Breast epithelium (tissue), 4 donors: ENCODE measurements around the gene P2RY2. TPM values are rescaled to one million over a fixed set of nuclear protein-coding genes. Genes with fewer than 3 reads are reported as not detected.
A peak's percentile ranks its signal among the peaks of the same experiment; 100 is the strongest.

Experiments
- DNase-seq, 2 donors: peaks; one replicate each; pipeline ENCODE4 v3.0.0-alpha.2; 2019; ENCODE audit warnings: low spot score in 2 of 2
- H3K27ac ChIP-seq, 2 donors: fragments of 200-600 bp; sonication (generic) in 1 of 2; one replicate each; pipeline ENCODE4 v1.5.1; 2016 to 2019; ENCODE audit warnings: mild to moderate bottlenecking in 1 of 2
- H3K27me3 ChIP-seq, 2 donors: fragments of 200-600 bp; sonication (generic) in 1 of 2; one replicate each; pipeline versions ENCODE4 v1.5.1 to v1.6.0; 2017 to 2019; ENCODE audit warnings: control low read depth in 1 of 2, mild to moderate bottlenecking in 1 of 2
- H3K36me3 ChIP-seq: fragments of 200-600 bp; one replicate; pipeline ENCODE4 v1.5.1; 2019
- H3K4me1 ChIP-seq, 2 donors: fragments of 200-600 bp; sonication (generic); one replicate each; pipeline ENCODE4 v1.5.1; 2016 to 2019; ENCODE audit warnings: control low read depth in 1 of 2
- H3K4me3 ChIP-seq, 3 donors: fragments of 200-600 bp; sonication (generic); 1 replicate in 2 of 3; 2 replicates in 1 of 3; pipeline ENCODE4 v1.5.1; 2016 to 2019; ENCODE audit warnings: mild to moderate bottlenecking in 3 of 3, moderate library complexity in 2 of 3
- H3K9me3 ChIP-seq, 2 donors: fragments of 200-600 bp; sonication (generic) in 1 of 2; one replicate each; pipeline ENCODE4 v1.5.1; 2016 to 2019; ENCODE audit warnings: control low read depth in 1 of 2
- POLR2A ChIP-seq: fragments of 450-650 bp; IDR thresholded peaks from one replicate; pipeline ENCODE4 v1.6.1; 2016; ENCODE audit warnings: antibody characterized with exemption, mild to moderate bottlenecking, moderate library complexity
- POLR2AphosphoS5 ChIP-seq, 3 donors: sonication (generic); formaldehyde crosslinking; IDR thresholded peaks; one replicate each; pipeline ENCODE4 v1.6.1; 2017; ENCODE audit warnings: antibody characterized with exemption in 3 of 3
- intact Hi-C: fragments of 100-400 bp; cut with DNase I; formaldehyde crosslinking; loops from one replicate; pipeline ENCODE4 v1.15.1; 2023; ENCODE audit warnings: low total_unique reads
- total RNA-seq, 3 donors: library from RNA; depleted of rRNA; stranded (reverse); fragments of >200 nt; gene quantifications; one replicate each; pipeline ENCODE4 v1.1.0, GENCODE V29; 2016
- TF ChIP-seq, protein P1 (sequence below), 3 donors: fragments of 450-650 bp; IDR thresholded peaks; one replicate each; pipeline ENCODE4 v1.5.1; 2016 to 2017; ENCODE audit warnings: antibody characterized with exemption in 3 of 3, mild to moderate bottlenecking in 3 of 3, moderate library complexity in 3 of 3

Gene P2RY2
- total RNA-seq, 3 donors from 2014 or later: 0.32 to 7.6 (median 5.2) TPM

DNA sequence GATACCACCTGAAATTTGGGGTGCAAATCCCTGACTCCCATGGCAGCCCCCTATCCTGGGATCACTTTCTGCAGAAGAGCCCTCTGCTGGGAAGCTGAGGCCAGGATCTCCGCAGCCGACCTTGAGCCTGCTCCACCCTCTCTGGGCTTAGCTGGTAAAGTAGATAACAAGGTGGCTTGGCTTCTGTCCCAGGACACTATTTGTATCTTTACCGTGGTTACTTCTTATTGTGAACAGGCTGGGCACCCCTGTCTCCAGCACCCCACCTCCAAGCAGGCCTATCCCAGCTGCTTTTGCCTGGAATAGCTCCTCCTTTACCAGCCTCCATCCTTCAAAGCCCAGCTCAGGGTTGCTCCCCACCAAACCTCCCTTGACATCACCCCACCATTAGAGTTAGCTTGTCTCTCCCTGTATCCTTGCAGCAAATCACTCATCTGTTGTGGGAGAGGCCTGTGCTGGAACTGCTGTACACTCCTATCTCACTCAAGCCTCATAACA lies 35.2 kb upstream of the P2RY2 start:
- Histone ChIP-seq H3K27ac (no peak overlapping the region), H3K4me3 (no peak overlapping the region), H3K4me1 (no peaks in the 10 kb centered on the region), H3K27me3 (no peaks in the 10 kb centered on the region), H3K36me3 (no peaks in the 10 kb centered on the region), H3K9me3 (no peaks in the 10 kb centered on the region)
- TF ChIP-seq POLR2A (no peak), POLR2AphosphoS5 (IDR thresholded peaks at IDR 0.05) (no peak)
- TF ChIP-seq, protein P1, sequence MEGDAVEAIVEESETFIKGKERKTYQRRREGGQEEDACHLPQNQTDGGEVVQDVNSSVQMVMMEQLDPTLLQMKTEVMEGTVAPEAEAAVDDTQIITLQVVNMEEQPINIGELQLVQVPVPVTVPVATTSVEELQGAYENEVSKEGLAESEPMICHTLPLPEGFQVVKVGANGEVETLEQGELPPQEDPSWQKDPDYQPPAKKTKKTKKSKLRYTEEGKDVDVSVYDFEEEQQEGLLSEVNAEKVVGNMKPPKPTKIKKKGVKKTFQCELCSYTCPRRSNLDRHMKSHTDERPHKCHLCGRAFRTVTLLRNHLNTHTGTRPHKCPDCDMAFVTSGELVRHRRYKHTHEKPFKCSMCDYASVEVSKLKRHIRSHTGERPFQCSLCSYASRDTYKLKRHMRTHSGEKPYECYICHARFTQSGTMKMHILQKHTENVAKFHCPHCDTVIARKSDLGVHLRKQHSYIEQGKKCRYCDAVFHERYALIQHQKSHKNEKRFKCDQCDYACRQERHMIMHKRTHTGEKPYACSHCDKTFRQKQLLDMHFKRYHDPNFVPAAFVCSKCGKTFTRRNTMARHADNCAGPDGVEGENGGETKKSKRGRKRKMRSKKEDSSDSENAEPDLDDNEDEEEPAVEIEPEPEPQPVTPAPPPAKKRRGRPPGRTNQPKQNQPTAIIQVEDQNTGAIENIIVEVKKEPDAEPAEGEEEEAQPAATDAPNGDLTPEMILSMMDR (IDR thresholded peaks at IDR 0.05): no peak
- peak in 1 of 2 donors; percentile 20 for DNase-seq
- intact Hi-C loops: no loop called here

DNA sequence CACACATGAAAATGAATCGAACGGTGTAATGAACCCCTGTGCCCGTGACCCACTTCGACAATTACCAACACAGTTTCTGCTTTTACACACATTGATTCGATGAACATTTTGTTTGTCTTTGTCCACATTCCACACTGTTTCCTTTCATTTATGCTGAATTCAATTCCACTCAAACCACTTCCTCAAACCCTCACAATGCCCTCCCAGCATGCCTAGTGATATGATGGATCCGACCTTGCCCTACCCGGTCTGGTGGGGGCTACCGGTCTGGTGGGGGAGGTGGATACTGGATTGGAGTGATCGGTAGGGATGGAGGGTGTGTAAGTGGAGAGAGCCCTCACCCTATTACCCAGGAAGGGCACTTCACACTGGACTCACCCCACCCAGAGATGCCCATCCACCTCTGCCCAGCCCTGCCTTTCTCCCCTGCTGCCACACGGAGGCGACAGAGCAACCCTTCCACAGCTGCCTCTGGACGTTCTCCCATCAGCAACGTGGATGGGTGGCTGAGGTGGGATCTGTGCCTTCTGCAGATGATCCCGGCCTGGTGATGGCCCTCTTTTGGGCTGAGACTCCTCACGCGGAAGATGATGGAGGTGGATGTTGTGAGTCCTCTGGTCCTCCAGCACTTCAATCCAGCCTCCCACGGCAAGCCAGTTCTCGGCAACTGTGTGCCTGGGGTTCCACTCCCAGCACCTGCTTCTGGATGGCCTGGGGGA lies 33.0 kb upstream of the P2RY2 start:
- no peaks in the 10 kb centered on the region for H3K9me3 ChIP-seq
- no peak overlapping the region for H3K27ac ChIP-seq
- no peaks in the 10 kb centered on the region for H3K27me3 ChIP-seq
- intact Hi-C loops: no loop called here
- H3K36me3 ChIP-seq: no peaks in the 10 kb centered on the region
- no peaks in the 10 kb centered on the region for H3K4me1 ChIP-seq
- peak in 1 of 2 donors; percentile 72 for DNase-seq
- H3K4me3 ChIP-seq: no peak overlapping the region
- no peak for TF ChIP-seq POLR2A
- TF ChIP-seq, protein P1 (IDR thresholded peaks at IDR 0.05): peak; percentile 64 to 89 (median 82)

DNA sequence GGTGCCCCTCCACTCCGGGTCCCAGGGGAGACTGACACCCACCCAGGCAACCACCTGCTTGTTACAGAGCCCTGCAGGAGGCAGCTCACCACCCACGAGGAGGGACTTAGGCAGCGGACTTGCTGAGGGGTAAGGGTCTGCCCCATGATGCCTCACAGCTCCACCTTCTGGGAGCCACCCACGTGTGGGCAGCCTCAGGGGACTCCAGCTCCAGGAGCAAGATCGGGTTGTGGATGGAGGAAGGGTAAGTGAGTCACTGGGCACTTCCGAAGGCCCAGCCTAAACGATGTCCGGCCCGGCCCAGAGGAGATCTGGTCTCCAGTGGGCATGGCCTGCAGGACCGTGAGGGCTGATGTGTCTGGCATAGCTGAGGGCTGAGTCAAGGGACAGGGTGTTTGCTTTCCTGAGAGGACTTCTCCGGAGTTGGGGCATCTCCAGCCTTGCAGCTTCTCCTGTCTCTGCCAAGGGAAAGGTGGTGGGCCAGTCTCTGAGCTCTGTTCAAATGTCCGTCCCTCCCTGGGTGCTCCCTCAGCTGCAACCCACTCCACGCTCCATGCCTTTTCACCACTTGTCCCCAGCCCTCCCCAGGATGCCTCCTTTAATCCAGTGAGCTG lies 32.3 kb upstream of the P2RY2 start:
- no peaks in the 10 kb centered on the region for H3K4me1 ChIP-seq
- intact Hi-C loops: no loop called here
- H3K9me3 ChIP-seq: no peaks in the 10 kb centered on the region
- H3K27me3 ChIP-seq: no peaks in the 10 kb centered on the region
- no peak overlapping the region for H3K4me3 ChIP-seq
- no peaks in the 10 kb centered on the region for H3K36me3 ChIP-seq
- peak overlapping the region in 1 of 2 donors; percentile 34 for H3K27ac ChIP-seq
- peak in 1 of 2 donors; percentile 52 for DNase-seq
- TF ChIP-seq POLR2AphosphoS5 (IDR thresholded peaks at IDR 0.05) (no peak), POLR2A (no peak)
- TF ChIP-seq, protein P1 (IDR thresholded peaks at IDR 0.05): no peak

DNA sequence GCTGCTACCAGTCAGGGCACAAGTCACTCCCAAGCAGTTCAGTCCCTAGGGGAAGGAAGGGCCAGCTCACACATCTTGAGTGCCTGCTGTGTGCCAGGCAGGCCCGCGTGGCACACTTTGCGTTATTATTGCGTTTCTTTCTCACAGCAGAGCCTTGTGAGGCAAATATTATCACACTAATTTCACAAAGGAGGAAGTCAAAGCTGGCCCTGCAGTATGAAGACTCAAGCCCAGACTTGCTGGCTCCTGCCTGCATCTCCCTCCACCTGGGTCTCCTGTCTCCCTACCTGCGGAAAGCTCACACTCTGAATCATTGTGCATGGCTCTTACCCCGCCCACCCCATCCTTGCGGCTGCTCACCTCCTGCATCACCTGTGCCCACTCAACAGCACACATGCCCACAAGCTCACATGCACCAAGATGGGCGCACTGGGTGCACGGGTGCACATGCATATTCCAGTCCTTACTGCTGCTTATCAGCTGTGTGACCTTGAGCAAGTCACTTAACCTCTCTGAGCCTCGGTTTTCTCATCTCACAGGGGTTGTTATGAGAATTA lies 31.7 kb upstream of the P2RY2 start:
- Histone ChIP-seq H3K27ac (peak overlapping the region in 1 of 2 donors; percentile 34), H3K9me3 (no peaks in the 10 kb centered on the region), H3K4me1 (no peaks in the 10 kb centered on the region), H3K27me3 (no peaks in the 10 kb centered on the region), H3K4me3 (no peak overlapping the region), H3K36me3 (no peaks in the 10 kb centered on the region)
- TF ChIP-seq POLR2A: no peak
- no peak for TF ChIP-seq POLR2AphosphoS5 (IDR thresholded peaks at IDR 0.05)
- TF ChIP-seq, protein P1 (IDR thresholded peaks at IDR 0.05): no peak
- intact Hi-C loops: no loop called here
- no peak for DNase-seq

DNA sequence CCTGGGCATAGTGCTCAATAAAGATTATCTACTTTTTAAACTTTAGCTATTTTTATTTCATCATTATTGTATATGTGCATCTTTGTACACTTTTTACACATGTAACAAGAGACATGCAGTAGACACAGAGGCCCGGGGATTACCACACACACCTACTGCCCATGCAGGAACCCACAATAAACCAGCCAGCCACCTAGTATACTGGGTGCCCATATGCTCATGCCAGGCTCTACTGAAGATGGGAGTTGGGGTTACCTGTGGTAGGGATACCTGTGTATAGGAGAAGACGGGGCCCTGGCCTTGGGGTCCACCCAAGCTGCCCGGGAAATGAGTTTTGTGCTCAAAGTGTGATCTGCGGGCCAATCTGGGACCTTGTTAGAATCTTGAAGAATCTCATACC lies 31.2 kb upstream of the P2RY2 start:
- no peaks in the 10 kb centered on the region for H3K36me3 ChIP-seq
- TF ChIP-seq, protein P1 (IDR thresholded peaks at IDR 0.05): no peak
- no peak for TF ChIP-seq POLR2A
- TF ChIP-seq POLR2AphosphoS5 (IDR thresholded peaks at IDR 0.05): no peak
- H3K4me1 ChIP-seq: no peaks in the 10 kb centered on the region
- no peaks in the 10 kb centered on the region for H3K9me3 ChIP-seq
- H3K4me3 ChIP-seq: no peak overlapping the region
- DNase-seq: peak in 1 of 2 donors; percentile 17
- intact Hi-C loops: no loop called here
- H3K27ac ChIP-seq: no peak overlapping the region
- H3K27me3 ChIP-seq: no peaks in the 10 kb centered on the region
